Measurements from ENCODE around the gene KCNMA1. TPM values are rescaled to one million over a fixed set of nuclear protein-coding genes. Genes with fewer than 3 reads are reported as not detected.

KCNMA1 gene
- total and polyA plus RNA-seq, 2 donors (not counting 1 experiment from before 2014, with no cell fraction given): 0.82 to 3.1 TPM

DNA sequence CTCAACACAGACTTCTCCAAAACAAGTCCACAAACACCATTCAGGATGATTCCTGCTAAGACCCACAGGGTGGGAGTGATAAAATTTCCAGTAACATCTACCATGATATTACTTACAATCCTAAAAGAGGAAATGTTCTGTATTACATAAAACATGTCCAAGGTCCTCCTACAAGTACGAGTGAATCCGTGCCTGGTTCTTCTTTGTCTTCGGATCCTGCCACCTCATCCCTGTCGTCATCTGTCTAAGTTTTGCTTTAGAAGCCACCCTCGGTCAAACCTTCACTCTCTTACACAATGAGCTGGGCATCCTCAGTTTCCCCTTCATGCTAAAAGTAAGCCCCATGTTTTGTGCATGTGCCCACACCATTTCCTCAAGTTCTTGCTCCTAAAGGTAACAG lies 279.0 kb downstream of the KCNMA1 start:
- Mint-ChIP-seq H3K27ac (no peak overlapping the region), H3K4me3 (no peak overlapping the region), H3K9me3 (ENCODE audit: insufficient read depth) (no peaks in the 10 kb centered on the region), H3K27me3 (peaks cover 7% of the 10 kb centered on the region), H3K4me1 (no peaks in the 10 kb centered on the region)
- TF ChIP-seq, protein P1, sequence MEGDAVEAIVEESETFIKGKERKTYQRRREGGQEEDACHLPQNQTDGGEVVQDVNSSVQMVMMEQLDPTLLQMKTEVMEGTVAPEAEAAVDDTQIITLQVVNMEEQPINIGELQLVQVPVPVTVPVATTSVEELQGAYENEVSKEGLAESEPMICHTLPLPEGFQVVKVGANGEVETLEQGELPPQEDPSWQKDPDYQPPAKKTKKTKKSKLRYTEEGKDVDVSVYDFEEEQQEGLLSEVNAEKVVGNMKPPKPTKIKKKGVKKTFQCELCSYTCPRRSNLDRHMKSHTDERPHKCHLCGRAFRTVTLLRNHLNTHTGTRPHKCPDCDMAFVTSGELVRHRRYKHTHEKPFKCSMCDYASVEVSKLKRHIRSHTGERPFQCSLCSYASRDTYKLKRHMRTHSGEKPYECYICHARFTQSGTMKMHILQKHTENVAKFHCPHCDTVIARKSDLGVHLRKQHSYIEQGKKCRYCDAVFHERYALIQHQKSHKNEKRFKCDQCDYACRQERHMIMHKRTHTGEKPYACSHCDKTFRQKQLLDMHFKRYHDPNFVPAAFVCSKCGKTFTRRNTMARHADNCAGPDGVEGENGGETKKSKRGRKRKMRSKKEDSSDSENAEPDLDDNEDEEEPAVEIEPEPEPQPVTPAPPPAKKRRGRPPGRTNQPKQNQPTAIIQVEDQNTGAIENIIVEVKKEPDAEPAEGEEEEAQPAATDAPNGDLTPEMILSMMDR (IDR thresholded peaks at IDR 0.05): no peak
- TF ChIP-seq EZH2 (IDR thresholded peaks at IDR 0.05; ENCODE audit: borderline replicate concordance, insufficient read depth, low read depth, low read length, poor library complexity, severe bottlenecking): no peak
- WGBS (ENCODE audit: insufficient coverage): 96% methylated on average over 5 of the region's 5 CpGs
- intact Hi-C loops (cut with micrococcal nuclease): no loop called here
- POLR2A ChIA-PET: no interaction called here
- H3K4me1 ChIP-seq (ENCODE audit: control insufficient read depth in 2 of 2, insufficient read depth in 2 of 2, low read length in 2 of 2): no peaks in the 10 kb centered on the region
- no peak overlapping the region for H3K4me3 ChIP-seq (ENCODE audit: control extremely low read depth in 1 of 5, extremely low read depth in 1 of 5, insufficient read depth in 1 of 5, low read depth in 2 of 5, low read length in 4 of 5)
- H3K36me3 ChIP-seq (replicated peaks in 1 of 2; ENCODE audit: control extremely low read depth in 1 of 2, control insufficient read depth in 1 of 2, extremely low read depth in 1 of 2, insufficient read depth in 2 of 2, low read length in 1 of 2): no peaks in the 10 kb centered on the region
- ATAC-seq (ENCODE audit: low read depth): no peak
- H3K27ac ChIP-seq (ENCODE audit: low read length in 2 of 2): no peak overlapping the region
- H3K4me2 ChIP-seq (replicated peaks; ENCODE audit: low read depth, low read length, poor library complexity, severe bottlenecking): no peak overlapping the region
- no peaks in the 10 kb centered on the region for H3K79me2 ChIP-seq (ENCODE audit: control insufficient read depth, insufficient read depth, low read length)
- H3K27me3 ChIP-seq (replicated peaks in 1 of 4; ENCODE audit: control extremely low read depth in 1 of 4, control insufficient read depth in 3 of 4, insufficient read depth in 4 of 4, low read length in 3 of 4): peaks cover 0 to 3% (median 0%) of the 10 kb centered on the region in 4 experiments
- no peaks in the 10 kb centered on the region for H4K20me1 ChIP-seq (ENCODE audit: control insufficient read depth, insufficient read depth, low read length, poor library complexity, severe bottlenecking)
- CTCF ChIA-PET: no interaction called here
- H3K9ac ChIP-seq (ENCODE audit: low read length): no peak overlapping the region
- DNase-seq: no peak
- peaks cover 0 to 9% (median 0%) of the 10 kb centered on the region in 3 donors for H3K9me3 ChIP-seq (ENCODE audit: control extremely low read depth in 1 of 3, control insufficient read depth in 2 of 3, insufficient read depth in 1 of 3, low read length in 2 of 3)
- no peak overlapping the region for H2AFZ ChIP-seq (ENCODE audit: insufficient read depth, low read depth, low read length, poor library complexity, severe bottlenecking)

- Histone ChIP-seq H4K20me1 (ENCODE audit: control insufficient read depth, insufficient read depth, low read length, poor library complexity, severe bottlenecking) (no peaks in the 10 kb centered on the region), H3K4me1 (ENCODE audit: control insufficient read depth in 2 of 2, insufficient read depth in 2 of 2, low read length in 2 of 2) (no peaks in the 10 kb centered on the region), H3K27ac (ENCODE audit: low read length in 2 of 2) (no peak overlapping the region), H3K27me3 (replicated peaks in 1 of 4; ENCODE audit: control extremely low read depth in 1 of 4, control insufficient read depth in 3 of 4, insufficient read depth in 4 of 4, low read length in 3 of 4) (peaks cover 0 to 3% (median 0%) of the 10 kb centered on the region in 4 experiments), H3K79me2 (ENCODE audit: control insufficient read depth, insufficient read depth, low read length) (no peaks in the 10 kb centered on the region), H3K36me3 (replicated peaks in 1 of 2; ENCODE audit: control extremely low read depth in 1 of 2, control insufficient read depth in 1 of 2, extremely low read depth in 1 of 2, insufficient read depth in 2 of 2, low read length in 1 of 2) (no peaks in the 10 kb centered on the region), H3K4me3 (ENCODE audit: control extremely low read depth in 1 of 5, extremely low read depth in 1 of 5, insufficient read depth in 1 of 5, low read depth in 2 of 5, low read length in 4 of 5) (no peak overlapping the region), H2AFZ (ENCODE audit: insufficient read depth, low read depth, low read length, poor library complexity, severe bottlenecking) (no peak overlapping the region), H3K4me2 (replicated peaks; ENCODE audit: low read depth, low read length, poor library complexity, severe bottlenecking) (no peak overlapping the region), H3K9me3 (ENCODE audit: control extremely low read depth in 1 of 3, control insufficient read depth in 2 of 3, insufficient read depth in 1 of 3, low read length in 2 of 3) (peaks cover 0 to 9% (median 0%) of the 10 kb centered on the region in 3 donors), H3K9ac (ENCODE audit: low read length) (no peak overlapping the region)
- no peak for TF ChIP-seq EZH2 (IDR thresholded peaks at IDR 0.05; ENCODE audit: borderline replicate concordance, insufficient read depth, low read depth, low read length, poor library complexity, severe bottlenecking)
- TF ChIP-seq, protein P1 (IDR thresholded peaks at IDR 0.05): no peak
- intact Hi-C loops (cut with micrococcal nuclease): no loop called here
- Mint-ChIP-seq H3K4me1 (no peaks in the 10 kb centered on the region), H3K27me3 (peaks cover 7% of the 10 kb centered on the region), H3K4me3 (no peak overlapping the region), H3K9me3 (ENCODE audit: insufficient read depth) (no peaks in the 10 kb centered on the region), H3K27ac (no peak overlapping the region)
- ATAC-seq (ENCODE audit: low read depth) (no peak), DNase-seq (no peak)
- ChIA-PET CTCF (no interaction called here), POLR2A (no interaction called here)
- whole genome bisulfite sequencing (ENCODE audit: insufficient coverage): 87% methylated on average over 3 of the region's 4 CpGs
Observed at GRCh38 chr10:77357611-77358310, 279.8 kb downstream of the KCNMA1 start.

All from B cell (primary cell).